ENCODE measurements around the gene SPATA31C1.

Gene SPATA31C1

GRCh38 chr9:87886933-87887505 is 30.7 kb upstream of the SPATA31C1 start:
- Histone ChIP-seq H3K27me3 (replicated peaks; ENCODE audit: insufficient read depth, low read length) (no peaks in the 10 kb centered on the region), H3K9me3 (replicated peaks; ENCODE audit: insufficient read depth, low read length) (no peaks in the 10 kb centered on the region)
- TF ChIP-seq CTCF (IDR thresholded peaks at IDR 0.05; ENCODE audit: low read length) (no peak), EZH2 (optimal IDR thresholded peaks at IDR 0.05; ENCODE audit: low read depth, low read length) (no peak)

GRCh38 chr9:87887661-87888480 is 29.9 kb upstream of the SPATA31C1 start:
- no peaks in the 10 kb centered on the region for H3K79me2 ChIP-seq (ENCODE audit: low read length)
- H3F3A ChIP-seq (ENCODE audit: insufficient read depth, low read length), result no peaks in the 10 kb centered on the region
- H3K4me3 ChIP-seq (ENCODE audit: low read length), result no peak overlapping the region
- H3K27me3 ChIP-seq (replicated peaks; ENCODE audit: insufficient read depth, low read length), result no peaks in the 10 kb centered on the region
- H3K9me3 ChIP-seq (replicated peaks; ENCODE audit: insufficient read depth, low read length), result no peaks in the 10 kb centered on the region
- no peaks in the 10 kb centered on the region for H4K20me1 ChIP-seq (ENCODE audit: insufficient read depth, low read length)
- H3K9ac ChIP-seq (ENCODE audit: low read length), result no peak overlapping the region
- no peak for DNase-seq
- no peak overlapping the region for H2AFZ ChIP-seq (ENCODE audit: low read length)
- H3K9me2 ChIP-seq (replicated peaks; ENCODE audit: insufficient read depth, low read length), result no peaks in the 10 kb centered on the region
- no peak overlapping the region for H3K27ac ChIP-seq (ENCODE audit: low read length)
- H3K4me2 ChIP-seq (ENCODE audit: low read depth, low read length), result no peak overlapping the region
- H3K36me3 ChIP-seq (replicated peaks; ENCODE audit: insufficient read depth, low read length), result no peaks in the 10 kb centered on the region
- H3K4me1 ChIP-seq (ENCODE audit: low read length), result 0 out of 2 replicates have a peak, but pooled peaks cover 5% of the 10 kb centered on the region
- TF ChIP-seq CTCF (IDR thresholded peaks at IDR 0.05; ENCODE audit: low read length) (no peak), EZH2 (optimal IDR thresholded peaks at IDR 0.05; ENCODE audit: low read depth, low read length) (no peak), EZH2phosphoT487 (IDR thresholded peaks at IDR 0.05; ENCODE audit: low read length) (no peak)

More at GRCh38 chr9:87886933-87887505, 30.7 kb upstream of the SPATA31C1 start:
- H2AFZ ChIP-seq (ENCODE audit: low read length), result no peak overlapping the region
- H3K4me1 ChIP-seq (ENCODE audit: low read length), result no peaks in the 10 kb centered on the region
- H4K20me1 ChIP-seq (ENCODE audit: insufficient read depth, low read length), result no peaks in the 10 kb centered on the region
- no peaks in the 10 kb centered on the region for H3K36me3 ChIP-seq (replicated peaks; ENCODE audit: insufficient read depth, low read length)
- no peak overlapping the region for H3K27ac ChIP-seq (ENCODE audit: low read length)
- no peaks in the 10 kb centered on the region for H3K79me2 ChIP-seq (ENCODE audit: low read length)
- H3K9me2 ChIP-seq (replicated peaks; ENCODE audit: insufficient read depth, low read length), result no peaks in the 10 kb centered on the region
- no peak overlapping the region for H3K4me3 ChIP-seq (ENCODE audit: low read length)
- H3F3A ChIP-seq (ENCODE audit: insufficient read depth, low read length), result no peaks in the 10 kb centered on the region
- no peak overlapping the region for H3K4me2 ChIP-seq (ENCODE audit: low read depth, low read length)
- no peak for DNase-seq
- H3K9ac ChIP-seq (ENCODE audit: low read length), result no peak overlapping the region

- Histone ChIP-seq H3K36me3 (replicated peaks; ENCODE audit: insufficient read depth, low read length) (no peaks in the 10 kb centered on the region), H2AFZ (ENCODE audit: low read length) (no peak overlapping the region), H3K9me2 (replicated peaks; ENCODE audit: insufficient read depth, low read length) (no peaks in the 10 kb centered on the region), H4K20me1 (ENCODE audit: insufficient read depth, low read length) (no peaks in the 10 kb centered on the region), H3F3A (ENCODE audit: insufficient read depth, low read length) (no peaks in the 10 kb centered on the region), H3K27ac (ENCODE audit: low read length) (no peak overlapping the region), H3K9ac (ENCODE audit: low read length) (no peak overlapping the region), H3K4me3 (ENCODE audit: low read length) (no peak overlapping the region), H3K4me2 (ENCODE audit: low read depth, low read length) (no peak overlapping the region), H3K9me3 (replicated peaks; ENCODE audit: insufficient read depth, low read length) (no peaks in the 10 kb centered on the region), H3K27me3 (replicated peaks; ENCODE audit: insufficient read depth, low read length) (no peaks in the 10 kb centered on the region), H3K79me2 (ENCODE audit: low read length) (no peaks in the 10 kb centered on the region), H3K4me1 (ENCODE audit: low read length) (peaks cover 6% of the 10 kb centered on the region; the same call in 1 of the 2 replicates)
- no peak for TF ChIP-seq CTCF (IDR thresholded peaks at IDR 0.05; ENCODE audit: low read length)
- TF ChIP-seq EZH2 (optimal IDR thresholded peaks at IDR 0.05; ENCODE audit: low read depth, low read length), result no peak
- TF ChIP-seq EZH2phosphoT487 (IDR thresholded peaks at IDR 0.05; ENCODE audit: low read length), result no peak
- no peak for DNase-seq
Observed at GRCh38 chr9:87888501-87888900, 29.3 kb upstream of the SPATA31C1 start.

All from MM.1S (cell line).